Fibroblast of gingiva (primary cell): ENCODE results near the gene HELZ.
"Not testable (repeated sequence)": the region's sequence is repeated elsewhere in the genome, so short reads cannot be mapped to it uniquely, and the experiment has no call there.

Source experiments
- DNase-seq: peaks from one replicate; pipeline ENCODE4 v3.0.0-alpha.2; 2011; ENCODE audit warnings: low read depth

HELZ gene

DNA sequence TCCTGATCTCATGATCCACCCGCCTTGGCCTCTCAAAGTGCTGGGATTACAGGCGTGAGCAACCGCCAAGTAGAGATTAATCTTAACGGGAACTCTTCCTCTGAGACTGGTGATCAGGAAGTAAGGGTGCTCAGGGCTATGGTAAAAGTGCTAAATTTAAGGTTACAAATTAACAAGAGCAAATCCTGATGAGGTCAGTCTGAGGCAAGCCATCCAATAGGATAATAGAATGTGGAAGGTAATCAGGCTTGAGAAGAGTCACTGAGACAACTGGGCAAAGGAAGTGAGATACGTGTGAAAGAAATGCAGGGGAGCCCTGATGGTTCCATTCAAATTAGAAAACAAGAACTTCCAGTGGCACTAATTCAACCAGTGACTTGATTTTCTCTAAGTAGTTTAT, 131.5 kb downstream of the HELZ start:
- no peak for DNase-seq

- no peak for DNase-seq
These were observed 133.2 kb downstream of the HELZ start for GRCh38 chr17:67111808-67112207.

GRCh38 chr17:67111327-67111726, 133.7 kb downstream of the HELZ start:
- DNase-seq, result no peak

- no peak for DNase-seq
These were observed 134.4 kb downstream of the HELZ start for GRCh38 chr17:67110619-67111018.

DNA sequence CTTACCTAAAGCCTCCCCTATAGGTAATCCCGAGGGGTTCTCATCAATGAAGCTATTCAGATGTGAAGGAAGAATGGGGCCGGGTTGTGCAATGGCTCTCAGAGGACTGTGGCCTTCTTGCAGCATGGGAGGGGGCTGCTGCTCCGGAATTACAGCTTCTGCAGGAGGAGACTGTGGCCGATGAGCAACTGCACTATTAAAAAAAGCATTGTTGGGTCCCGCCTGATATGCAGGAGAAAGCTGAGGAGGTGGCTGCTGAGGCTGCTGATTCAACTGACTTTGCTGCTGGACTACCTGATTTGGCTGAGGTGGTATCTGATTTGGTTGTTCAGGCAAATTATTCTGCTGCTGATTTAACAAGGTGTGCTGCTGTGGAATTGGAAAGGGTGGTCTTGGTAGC, 135.9 kb downstream of the HELZ start:
- no peak for DNase-seq

DNA sequence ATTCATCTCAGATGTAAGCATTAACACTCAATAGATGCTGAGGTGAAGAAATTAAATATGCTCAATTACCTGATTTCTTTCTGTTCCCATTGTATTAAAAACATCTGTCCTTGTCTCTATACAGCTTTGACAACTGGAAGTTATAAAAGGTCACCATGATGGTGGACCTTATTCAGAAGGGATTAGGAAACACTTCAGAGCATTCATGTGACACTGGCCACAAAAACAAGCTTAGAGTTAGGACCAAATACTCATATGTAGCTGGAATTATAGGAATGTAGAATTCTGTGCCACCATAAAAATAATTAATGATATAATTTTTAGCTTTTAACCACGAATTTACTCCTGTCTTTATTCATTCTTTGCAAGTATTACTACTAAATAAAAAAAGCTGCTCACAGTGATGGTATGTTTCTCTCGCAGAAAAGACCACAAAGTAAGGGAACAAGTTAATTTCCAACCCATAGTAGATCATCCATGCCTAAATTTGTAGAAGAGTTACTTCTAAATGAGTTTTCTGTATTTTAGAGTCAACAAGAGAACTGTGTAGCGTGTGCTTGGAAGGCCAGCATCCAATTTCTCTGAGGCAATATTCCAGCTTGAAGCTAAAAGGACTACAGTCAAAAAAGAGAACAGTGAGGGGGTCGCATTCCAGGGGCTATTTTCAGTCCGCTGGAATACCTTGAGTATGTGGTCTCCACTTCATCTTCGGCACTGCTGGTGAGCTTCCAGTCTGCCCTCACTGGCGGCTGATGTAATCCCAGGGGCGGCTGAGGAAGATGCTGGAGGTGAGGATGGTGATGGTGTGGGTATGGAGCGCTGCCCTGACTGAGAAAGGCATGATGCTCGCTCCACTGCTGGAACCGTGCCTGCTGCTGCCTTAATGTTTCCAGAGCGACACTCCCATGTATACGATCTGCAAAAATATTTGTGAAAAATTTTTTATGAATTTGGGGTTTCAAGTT, 136.9 kb downstream of the HELZ start:
- DNase-seq, result peak; percentile 34

- DNase-seq, result no peak
These were observed 137.8 kb downstream of the HELZ start for GRCh38 chr17:67107171-67107570.

- peak; percentile 63 for DNase-seq
These were observed 139.8 kb downstream of the HELZ start for GRCh38 chr17:67105213-67105612.

DNA sequence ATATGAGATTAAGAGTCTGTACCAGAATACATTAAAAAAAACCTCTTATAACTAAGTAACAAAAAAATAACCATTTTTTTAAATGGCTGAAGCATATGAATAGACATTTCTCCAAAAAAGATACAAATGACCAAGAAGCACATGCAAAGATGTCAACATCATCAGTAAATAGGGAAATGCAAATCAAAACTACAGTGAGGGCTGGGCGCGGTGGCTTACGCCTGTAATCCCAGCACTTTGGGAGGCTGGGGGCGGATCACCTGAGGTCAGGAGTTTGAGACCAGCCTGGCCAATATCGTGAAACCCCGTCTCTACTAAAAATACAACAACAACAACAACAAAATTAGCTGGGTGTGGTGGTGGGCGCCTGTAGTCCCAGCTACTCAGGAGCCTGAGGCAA, 140.4 kb downstream of the HELZ start:
- DNase-seq, result not testable (repeated sequence)

GRCh38 chr17:67098006-67098405, 147.0 kb downstream of the HELZ start:
- no peak for DNase-seq

DNA sequence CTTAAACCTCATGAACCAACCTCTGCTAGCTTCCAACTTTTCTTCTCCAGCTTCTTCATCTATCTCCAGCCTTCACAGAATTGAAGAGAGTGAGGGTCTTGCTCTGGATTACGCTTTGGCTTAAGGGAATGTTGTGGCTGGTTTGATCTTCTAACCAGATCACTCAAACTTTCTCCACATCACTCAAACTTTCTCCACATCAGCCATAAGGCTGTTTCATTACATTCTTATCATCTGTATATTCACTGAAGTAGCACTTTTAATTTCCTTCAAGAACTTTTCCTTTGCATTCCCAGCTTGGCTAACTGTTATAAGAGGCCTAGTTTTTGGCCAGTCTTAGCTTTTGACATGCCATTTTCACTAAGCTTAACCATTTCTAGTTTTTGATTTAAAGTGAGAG, 148.4 kb downstream of the HELZ start:
- no peak for DNase-seq

DNA sequence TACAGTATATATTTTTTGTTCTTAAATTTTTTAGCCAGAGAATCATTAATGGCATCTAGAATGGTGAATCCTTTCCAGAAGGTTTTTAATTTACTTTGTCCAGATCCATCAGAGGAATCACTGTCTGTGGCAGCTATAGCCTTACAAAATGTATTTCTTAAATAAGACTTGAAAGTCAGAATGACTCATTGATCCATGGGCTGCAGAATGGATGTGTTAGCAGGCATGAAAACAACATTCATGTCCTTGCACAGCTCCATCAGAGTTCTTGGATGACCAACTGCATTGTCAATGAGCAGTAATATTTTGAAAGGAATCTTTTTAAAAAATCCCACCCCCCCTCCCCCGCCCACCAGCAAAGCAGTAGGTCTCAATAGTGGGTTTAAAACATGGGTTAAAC, 149.2 kb downstream of the HELZ start:
- DNase-seq, result peak; percentile 15

- DNase-seq, result peak; percentile 44
These were observed 149.7 kb downstream of the HELZ start for GRCh38 chr17:67095291-67095690.

DNA sequence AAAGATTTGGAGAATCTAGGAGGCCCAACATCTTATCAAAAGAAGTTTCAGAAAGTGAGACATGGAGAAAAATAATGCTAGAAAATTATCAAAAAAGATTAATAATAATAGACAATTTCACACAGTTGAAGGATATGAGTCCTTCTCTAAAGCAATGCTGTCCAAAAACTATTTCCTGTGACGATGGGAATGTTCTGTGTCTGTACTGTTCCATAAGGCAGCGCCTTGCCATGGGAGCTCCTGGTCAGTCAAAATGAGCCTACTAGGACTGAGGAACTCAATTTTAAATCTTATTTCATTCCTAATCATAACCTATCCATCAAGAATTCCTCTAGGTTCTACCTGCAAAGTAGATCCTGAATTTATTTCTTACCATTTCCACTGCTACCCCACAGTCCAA, 151.6 kb downstream of the HELZ start:
- DNase-seq, result no peak

DNA sequence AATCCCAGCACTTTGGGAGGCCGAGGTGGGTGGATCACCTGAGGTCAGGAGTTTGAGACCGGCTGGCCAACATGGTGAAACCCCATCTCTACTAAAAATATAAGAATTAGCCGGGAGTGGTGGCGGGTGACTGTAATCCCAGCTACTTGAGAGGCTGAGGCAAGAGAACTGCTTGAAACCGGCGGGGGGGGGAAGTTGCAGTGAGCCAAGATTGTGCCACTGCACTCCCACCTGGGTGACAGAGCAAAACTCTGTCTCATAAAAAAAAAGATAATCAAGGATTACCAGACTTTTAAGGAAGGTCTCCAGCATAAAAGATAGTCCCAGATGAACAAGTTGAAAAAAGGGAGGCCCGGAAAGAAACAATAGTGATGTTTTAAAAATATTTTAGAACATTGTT, 152.3 kb downstream of the HELZ start:
- DNase-seq, result not testable (repeated sequence)

- no peak for DNase-seq
These were observed 152.7 kb downstream of the HELZ start for GRCh38 chr17:67092291-67092690.

DNA sequence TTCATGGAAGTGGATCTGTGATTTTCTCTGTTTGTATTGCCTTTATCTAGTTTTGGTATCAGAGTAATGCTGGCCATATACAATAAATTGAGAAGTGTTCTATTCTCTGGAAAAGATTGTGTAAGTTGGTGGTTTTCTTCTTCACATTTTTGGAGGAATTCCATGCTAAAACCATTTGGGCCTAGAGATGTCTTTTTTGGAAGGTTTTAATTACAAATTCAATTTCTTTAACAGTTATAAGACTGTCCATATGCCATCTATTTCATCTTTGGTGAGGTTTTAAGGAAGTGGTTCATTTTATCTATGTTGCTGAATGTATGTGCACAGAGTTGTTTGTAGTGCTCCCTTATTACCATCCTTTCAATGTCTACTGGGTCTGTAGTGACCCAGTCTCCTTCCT, 154.7 kb downstream of the HELZ start:
- peak; percentile 6 for DNase-seq

DNA sequence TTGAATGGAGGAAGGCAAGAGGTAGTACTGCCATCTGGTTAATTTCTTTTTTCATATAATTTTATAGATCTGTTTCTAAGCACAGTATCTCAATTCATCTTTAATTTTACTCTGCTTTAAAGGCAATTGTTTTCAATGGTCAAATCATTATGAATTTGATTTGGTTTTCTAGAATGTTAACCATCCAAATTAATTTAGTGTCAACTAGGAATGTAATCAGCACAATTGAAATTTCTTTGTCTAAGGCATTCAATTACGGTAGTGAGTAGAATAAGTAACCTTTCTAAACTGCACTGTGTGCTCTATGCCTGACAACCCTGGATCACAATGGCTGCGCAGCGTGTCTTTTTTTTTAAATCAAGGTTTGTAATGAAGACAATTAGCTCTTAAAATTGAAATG, 156.4 kb downstream of the HELZ start:
- no peak for DNase-seq

GRCh38 chr17:67085406-67085805, 159.6 kb downstream of the HELZ start:
- no peak for DNase-seq

GRCh38 chr17:67082107-67082506, 162.9 kb downstream of the HELZ start:
- DNase-seq, result no peak

- no peak for DNase-seq
These were observed 164.2 kb downstream of the HELZ start for GRCh38 chr17:67080804-67081203.

DNA sequence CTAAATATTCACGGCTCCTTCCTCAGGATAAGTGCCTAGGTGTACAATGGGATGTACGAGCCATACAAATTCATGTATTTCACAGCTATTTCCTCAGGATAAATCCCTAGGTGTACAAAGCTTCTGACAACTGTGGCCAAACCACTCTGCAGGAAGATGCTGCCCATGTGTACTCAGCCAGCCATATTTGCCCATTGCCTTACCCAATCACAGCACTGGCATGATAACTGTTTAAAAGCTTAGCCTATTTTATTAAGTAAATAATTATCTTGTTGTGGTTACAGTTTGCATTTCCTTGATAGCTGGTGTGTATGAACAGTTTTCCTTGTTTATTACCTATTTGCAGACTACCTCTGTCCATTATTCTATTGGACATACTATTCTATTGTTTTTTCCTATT, 165.5 kb downstream of the HELZ start:
- DNase-seq, result no peak

DNA sequence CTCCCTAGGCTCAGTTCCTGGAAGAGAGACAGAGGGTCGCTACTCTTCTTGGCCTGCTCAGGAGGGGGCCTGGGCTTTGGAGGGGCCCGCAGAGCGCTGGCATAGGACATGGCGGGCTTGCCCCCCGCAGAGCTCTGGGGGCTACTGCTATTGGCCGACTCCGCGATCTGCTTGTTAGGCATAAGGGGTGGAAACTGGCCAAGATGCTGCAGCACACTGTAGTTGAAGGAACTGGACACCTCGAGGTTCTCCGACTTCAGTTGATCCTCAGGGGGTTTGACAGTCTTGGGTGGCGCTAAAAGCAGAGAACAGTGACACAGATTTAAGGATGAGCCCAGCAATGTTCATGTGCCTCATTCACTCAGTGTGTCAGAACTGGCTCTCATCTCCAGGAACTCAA, 166.7 kb downstream of the HELZ start:
- DNase-seq, result no peak

DNA sequence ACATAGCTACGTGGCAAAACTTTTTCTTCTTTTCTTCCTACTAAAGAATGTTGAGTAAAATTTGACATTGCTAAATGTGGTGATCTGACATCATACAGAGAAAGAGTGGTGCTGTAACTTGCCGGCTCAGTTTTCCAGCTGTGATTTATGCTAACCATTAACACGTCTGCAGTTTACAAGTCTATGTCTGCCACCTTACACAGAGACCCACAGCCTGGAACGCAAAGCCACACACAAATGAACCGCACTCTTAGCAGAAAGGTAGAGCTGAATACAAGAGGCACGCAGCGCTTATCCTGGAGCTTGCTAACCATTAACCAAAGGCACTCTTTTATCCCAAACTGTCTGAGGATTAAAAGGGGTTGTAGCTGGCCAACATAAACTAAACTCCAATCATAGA, 168.7 kb downstream of the HELZ start:
- DNase-seq, result no peak
